ENCODE data around the gene SLC25A10.
A peak's percentile ranks its signal among the peaks of the same experiment; 100 is the strongest.
"Not testable (repeated sequence)": the region's sequence is repeated elsewhere in the genome, so short reads cannot be mapped to it uniquely, and the experiment has no call there.

The SLC25A10 gene

GRCh38 chr17:81723651-81724209 is 11.6 kb downstream of the SLC25A10 start:
- DNase-seq: no peak

GRCh38 chr17:81725439-81725838 is 13.4 kb downstream of the SLC25A10 start:
- DNase-seq: no peak

GRCh38 chr17:81726004-81726403 is 13.9 kb downstream of the SLC25A10 start:
- no peak for DNase-seq

GRCh38 chr17:81727324-81728031 is 15.4 kb downstream of the SLC25A10 start:
- DNase-seq: peak; percentile 97

GRCh38 chr17:81733507-81734404 is 21.7 kb downstream of the SLC25A10 start:
- DNase-seq: peak; percentile 77

- no peak for DNase-seq
Measured at GRCh38 chr17:81734405-81735263, 22.6 kb downstream of the SLC25A10 start.

- DNase-seq: peak; percentile 42
Measured at GRCh38 chr17:81735264-81736102, 23.4 kb downstream of the SLC25A10 start.

GRCh38 chr17:81737947-81738800 is 26.1 kb downstream of the SLC25A10 start:
- DNase-seq: no peak

GRCh38 chr17:81738801-81739393 is 26.8 kb downstream of the SLC25A10 start:
- DNase-seq: no peak

GRCh38 chr17:81739593-81739992 is 27.5 kb downstream of the SLC25A10 start:
- not testable (repeated sequence) for DNase-seq

- DNase-seq: no peak
Measured at GRCh38 chr17:81740395-81740961, 28.4 kb downstream of the SLC25A10 start.

- DNase-seq: no peak
Measured at GRCh38 chr17:81741049-81741593, 29.0 kb downstream of the SLC25A10 start.

- no peak for DNase-seq
Measured at GRCh38 chr17:81741594-81742452, 29.7 kb downstream of the SLC25A10 start.

Data from DMS153 (cell line).